NCI-H2107 treated with DMSO at 0.1 percent for 48 hours (cell line): ENCODE measurements around the gene SPTSSB.

Source experiments
- DNase-seq: peaks from one replicate; lab custom pipeline; 2025; ENCODE audit not compliant: unreplicated experiment; lab: John Stamatoyannopoulos, UW

Gene SPTSSB

GRCh38 chr3:161392853-161393252, 21.5 kb upstream of the SPTSSB start:
- DNase-seq: no peak

- DNase-seq: no peak
Measured at GRCh38 chr3:161390200-161390599, 18.9 kb upstream of the SPTSSB start.

DNA sequence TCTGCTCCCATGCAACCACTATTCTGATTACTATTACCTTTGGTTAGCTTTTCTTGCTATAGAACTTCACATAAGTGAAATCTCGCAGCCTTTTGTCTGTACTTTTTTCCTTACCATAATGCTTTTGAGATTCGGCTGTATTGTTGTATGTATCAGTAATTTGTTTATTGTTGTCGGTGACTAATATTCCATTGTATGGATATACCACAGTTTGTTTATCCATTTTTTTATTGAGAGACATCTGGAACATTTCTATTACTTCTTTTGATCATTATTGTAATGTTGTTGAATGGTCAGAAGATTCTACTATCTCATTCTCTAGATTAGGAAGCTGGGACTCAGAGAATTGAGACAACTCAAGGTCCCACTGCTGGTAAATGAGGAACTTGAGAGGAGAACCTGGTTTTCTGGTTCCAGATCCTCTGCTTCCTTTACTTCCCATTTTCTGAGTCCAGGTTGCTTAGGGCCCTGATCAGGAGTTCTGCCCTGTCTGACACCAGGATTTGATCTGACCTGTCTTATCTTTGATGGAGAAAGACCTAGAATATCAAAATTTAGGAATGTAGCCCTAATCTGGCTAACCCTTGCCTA, 18.2 kb upstream of the SPTSSB start:
- DNase-seq: no peak

- no peak for DNase-seq
Measured at GRCh38 chr3:161388855-161389254, 17.5 kb upstream of the SPTSSB start.

DNA sequence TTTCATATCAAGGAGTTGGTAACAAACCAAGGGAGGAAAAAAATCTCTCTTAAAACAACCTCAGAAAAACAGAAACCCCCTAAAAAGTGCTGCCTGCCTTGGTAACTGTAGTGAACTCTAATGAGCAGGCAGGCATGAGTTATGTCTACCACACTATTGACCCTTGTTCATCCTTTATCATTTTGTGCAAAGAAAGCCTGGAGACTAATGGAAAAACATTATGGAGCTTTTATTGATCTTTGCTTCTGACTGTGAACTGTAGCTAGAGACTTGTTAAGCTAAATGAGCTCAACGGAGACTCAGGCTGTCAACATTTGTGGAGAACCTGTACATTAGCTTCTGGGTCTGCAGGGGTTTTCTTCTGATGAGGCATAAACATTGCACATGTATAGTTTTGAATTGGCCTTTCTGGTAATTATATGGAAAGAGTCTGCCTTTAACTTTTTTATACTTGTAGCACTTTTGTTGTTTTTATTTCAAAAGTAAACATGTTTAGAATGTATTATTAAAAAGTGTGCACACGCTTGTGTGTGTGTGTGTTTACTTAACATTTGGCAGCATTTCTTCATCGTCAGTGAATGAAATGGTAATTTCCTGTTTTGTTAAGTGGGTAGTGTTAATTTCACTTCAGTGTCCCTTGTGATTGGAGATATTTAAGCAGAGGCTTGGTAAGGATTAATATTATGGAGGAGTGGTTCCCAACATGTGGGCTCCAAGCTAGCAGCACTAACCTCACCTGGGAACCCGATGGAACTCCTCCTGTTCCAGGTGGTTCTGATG, 15.9 kb upstream of the SPTSSB start:
- DNase-seq: peak; percentile 26

DNA sequence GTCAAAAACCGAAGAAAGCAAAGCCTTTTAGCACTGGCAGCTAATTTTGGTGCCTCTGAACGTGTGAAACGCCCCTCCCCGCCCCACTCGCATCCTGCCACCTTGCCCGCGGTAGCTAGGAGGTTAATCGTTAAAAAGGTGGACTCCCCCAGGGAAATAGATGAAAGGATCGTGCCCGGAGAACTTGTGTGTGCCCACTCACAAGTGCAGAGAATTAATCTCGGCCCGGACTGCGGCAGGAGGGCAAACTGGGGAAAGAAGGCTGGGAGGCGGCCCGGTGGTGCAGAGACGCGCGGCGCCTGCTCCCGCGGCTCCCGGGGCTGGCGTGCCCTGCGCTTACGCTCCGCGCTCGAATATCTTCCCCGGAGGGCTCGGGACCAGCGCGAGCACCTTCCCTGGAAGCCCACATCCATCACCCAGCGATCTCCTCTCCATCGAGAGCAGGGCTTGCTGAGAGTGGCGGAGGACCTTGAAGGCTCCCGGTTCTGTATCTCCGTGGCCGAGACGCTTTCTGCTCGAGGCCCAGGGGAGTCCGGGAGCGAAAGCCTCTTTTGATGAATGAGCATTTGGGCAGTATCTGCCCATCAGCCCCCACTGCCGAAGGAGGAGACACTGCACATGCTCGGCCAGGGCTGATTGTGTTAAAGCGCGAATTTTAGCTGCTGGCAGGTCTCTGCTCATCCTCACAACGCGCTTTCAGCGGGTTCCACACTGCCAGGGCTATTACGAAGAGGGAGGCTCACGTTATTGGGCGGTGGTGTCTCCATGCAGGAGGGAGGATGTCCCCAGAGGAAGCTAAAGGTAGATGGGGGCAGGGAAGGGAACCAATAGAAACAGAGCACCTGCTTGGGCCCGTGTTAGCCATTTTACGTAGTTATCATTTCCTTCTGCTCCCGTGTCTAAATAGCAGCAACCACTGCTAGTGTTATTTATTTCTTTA, 1.3 kb upstream of the SPTSSB start:
- DNase-seq: peak; percentile 91

GRCh38 chr3:161369531-161369930, 1.8 kb downstream of the SPTSSB start:
- no peak for DNase-seq

DNA sequence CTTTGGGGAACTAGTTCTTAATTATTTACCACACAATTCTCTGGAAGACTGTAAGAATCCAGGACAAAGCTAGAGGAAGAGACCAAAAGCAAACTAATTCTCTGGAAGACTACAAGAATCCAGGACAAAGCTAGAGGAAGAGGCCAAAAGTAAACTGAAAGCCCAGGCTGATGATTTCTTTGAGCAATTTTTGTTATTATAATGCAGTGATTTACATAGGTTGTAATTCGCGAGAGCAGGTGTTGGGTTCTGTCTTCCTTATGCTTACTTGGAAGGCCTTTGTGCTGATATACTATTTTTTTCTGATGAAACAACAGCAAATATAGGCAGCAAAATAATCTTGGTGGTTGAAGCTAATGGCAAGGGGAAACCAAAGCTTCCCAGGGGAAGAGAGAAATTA, 5.2 kb downstream of the SPTSSB start:
- no peak for DNase-seq

DNA sequence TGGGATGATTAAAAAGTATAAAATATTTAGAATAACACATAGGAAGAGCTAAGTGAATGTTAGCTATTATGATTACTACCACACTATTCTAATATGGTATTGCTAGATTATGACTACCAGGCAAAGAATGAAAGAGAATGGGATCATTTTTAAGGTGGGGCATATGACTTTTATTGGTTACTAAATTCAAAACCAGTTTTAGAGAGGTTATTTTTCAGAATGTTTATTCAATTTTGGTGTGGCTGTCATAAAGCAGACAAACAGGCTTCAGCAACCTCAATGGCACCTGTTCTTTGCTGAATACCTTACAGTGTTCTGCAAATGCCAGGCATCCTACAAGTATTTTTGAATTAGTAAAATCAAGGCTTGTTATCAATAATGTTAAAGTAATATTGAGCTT, 12.8 kb downstream of the SPTSSB start:
- no peak for DNase-seq

GRCh38 chr3:161356287-161356686, 15.0 kb downstream of the SPTSSB start:
- DNase-seq: no peak

DNA sequence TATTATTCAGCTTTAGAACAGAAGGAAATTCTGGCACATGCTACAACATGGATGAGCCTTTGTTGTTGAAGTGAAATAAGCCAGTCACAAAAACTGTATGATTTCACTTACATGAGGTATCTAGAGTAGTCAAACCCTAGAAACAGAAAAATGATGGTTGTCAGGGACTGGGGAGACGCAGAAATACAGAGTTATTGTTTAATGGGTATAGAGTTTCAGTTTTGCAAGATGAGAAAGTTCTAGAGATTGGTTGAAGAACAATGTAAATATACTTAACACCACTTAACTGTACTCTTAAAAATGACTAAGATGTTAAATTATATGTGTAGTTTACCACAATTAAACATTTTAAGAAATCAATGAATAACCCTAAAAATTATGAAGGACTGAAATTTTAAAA, 15.8 kb downstream of the SPTSSB start:
- peak; percentile 48 for DNase-seq

- DNase-seq: no peak
Measured at GRCh38 chr3:161354554-161354953, 16.8 kb downstream of the SPTSSB start.

GRCh38 chr3:161351330-161351729, 20.0 kb downstream of the SPTSSB start:
- DNase-seq: no peak

DNA sequence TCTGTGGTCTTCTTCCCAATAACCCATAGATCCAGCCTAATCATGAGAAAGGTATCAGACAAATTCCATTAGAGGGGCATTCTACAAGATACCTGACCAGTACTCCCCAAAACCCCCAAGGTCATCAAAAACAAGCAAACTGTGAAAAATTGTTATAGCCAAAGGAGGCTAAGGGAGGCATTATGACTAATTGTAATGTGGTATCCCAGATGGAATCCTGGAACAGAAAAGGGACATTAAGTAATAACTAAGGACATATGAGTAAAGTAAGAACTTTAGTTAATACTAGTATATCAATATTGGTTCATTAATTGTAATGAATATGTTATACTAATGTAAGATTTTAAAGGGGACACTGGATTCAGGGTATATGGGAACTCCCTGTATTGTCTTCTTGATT, 20.4 kb downstream of the SPTSSB start:
- DNase-seq: no peak

- no peak for DNase-seq
Measured at GRCh38 chr3:161349529-161350312, 21.6 kb downstream of the SPTSSB start.

- no peak for DNase-seq
Measured at GRCh38 chr3:161348796-161349400, 22.4 kb downstream of the SPTSSB start.

DNA sequence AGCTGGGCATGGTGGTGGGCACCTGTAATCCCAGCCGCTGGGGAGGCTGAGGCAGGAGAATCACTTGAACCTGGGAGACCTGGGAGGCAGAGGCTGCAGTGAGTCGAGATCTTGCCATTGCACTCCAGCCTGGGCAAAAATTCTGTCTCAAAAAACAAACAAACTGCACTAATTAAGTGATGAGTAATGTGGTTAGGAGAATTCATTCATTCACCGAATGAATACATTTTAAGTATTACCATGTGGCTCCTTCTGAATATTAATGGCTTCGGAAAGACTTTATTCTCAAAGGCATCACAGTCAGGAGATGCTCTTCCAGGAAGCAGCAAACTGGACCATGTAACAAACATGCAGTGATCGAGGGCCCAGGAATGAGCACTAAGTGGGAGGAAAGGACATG, 23.6 kb downstream of the SPTSSB start:
- DNase-seq: no peak

DNA sequence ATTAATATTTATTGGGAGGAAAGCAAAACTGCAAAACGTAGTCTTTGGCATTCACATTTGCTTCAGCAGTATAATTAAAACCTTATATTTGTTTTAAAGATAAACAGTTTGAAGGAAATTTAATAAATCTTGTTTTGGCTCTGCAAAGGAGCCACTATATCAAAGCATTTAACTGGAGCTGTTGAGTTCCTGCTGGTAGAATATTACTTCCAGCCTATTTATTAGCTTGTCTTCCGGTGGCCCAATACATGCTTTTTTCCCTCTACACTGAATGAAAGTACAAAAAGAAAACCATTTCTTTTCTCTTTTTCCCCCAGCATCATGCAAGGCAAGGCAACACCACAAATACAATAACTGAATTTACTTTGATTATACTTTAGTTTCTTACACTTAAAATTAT, 26.3 kb downstream of the SPTSSB start:
- DNase-seq: no peak

DNA sequence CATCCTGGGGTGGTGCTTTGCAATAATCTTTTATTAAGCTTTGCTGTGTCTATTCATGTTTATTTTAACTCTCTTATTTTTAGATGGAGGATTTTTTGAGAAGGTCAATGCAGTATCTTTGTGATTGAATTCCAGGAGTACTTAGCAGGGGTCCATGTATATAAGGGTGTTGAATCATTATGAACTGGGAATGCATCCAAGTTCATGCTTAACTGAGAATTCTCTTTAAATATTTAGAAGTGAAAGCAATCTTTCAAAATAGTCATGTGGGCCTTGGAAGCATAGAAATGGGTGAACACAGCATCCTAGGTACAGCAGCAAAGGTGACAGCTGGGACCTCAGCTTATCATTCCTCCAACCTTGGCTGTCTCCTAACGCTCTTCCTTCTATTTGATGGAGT, 27.3 kb downstream of the SPTSSB start:
- peak; percentile 57 for DNase-seq

- no peak for DNase-seq
Measured at GRCh38 chr3:161343540-161343939, 27.8 kb downstream of the SPTSSB start.

- no peak for DNase-seq
Measured at GRCh38 chr3:161342629-161343028, 28.7 kb downstream of the SPTSSB start.
